Breast epithelium (tissue), 3 donors: ENCODE data around the gene LOXL4.

Source experiments
- POLR2A ChIP-seq: fragments of 450-650 bp; IDR thresholded peaks from one replicate; pipeline ENCODE4 v1.6.1; 2016; ENCODE audit warnings: antibody characterized with exemption, mild to moderate bottlenecking, moderate library complexity
- TF ChIP-seq, protein P1 (sequence below), 3 donors: fragments of 450-650 bp; IDR thresholded peaks; one replicate each; pipeline ENCODE4 v1.5.1; 2016 to 2017; ENCODE audit warnings: antibody characterized with exemption in 3 of 3, mild to moderate bottlenecking in 3 of 3, moderate library complexity in 3 of 3

DNA sequence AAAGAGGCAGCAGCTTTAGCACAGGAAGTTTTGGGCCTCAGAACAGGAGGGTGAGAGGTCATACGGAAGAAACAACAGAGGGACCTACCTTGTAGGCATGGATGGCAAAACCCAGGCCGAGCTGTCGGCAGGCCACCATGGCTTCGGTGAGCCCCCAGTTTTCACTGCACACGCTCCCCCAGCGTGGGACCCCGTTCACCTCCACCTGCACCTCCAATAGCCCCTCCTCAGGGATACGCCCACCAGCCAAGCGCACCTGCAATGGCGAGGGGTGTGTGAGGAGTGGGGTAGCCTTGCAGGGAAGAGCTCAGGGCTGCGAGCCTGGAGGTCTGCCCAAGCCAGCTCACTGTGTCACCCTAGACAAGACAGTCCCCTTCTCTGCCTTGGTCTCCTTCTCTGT is 11.3 kb downstream of the LOXL4 start:
- TF ChIP-seq POLR2A, result no peak
- TF ChIP-seq, protein P1, sequence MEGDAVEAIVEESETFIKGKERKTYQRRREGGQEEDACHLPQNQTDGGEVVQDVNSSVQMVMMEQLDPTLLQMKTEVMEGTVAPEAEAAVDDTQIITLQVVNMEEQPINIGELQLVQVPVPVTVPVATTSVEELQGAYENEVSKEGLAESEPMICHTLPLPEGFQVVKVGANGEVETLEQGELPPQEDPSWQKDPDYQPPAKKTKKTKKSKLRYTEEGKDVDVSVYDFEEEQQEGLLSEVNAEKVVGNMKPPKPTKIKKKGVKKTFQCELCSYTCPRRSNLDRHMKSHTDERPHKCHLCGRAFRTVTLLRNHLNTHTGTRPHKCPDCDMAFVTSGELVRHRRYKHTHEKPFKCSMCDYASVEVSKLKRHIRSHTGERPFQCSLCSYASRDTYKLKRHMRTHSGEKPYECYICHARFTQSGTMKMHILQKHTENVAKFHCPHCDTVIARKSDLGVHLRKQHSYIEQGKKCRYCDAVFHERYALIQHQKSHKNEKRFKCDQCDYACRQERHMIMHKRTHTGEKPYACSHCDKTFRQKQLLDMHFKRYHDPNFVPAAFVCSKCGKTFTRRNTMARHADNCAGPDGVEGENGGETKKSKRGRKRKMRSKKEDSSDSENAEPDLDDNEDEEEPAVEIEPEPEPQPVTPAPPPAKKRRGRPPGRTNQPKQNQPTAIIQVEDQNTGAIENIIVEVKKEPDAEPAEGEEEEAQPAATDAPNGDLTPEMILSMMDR (IDR thresholded peaks at IDR 0.05), result no peak
